Measurements from ENCODE around the gene MRPS12.

Gene MRPS12

DNA sequence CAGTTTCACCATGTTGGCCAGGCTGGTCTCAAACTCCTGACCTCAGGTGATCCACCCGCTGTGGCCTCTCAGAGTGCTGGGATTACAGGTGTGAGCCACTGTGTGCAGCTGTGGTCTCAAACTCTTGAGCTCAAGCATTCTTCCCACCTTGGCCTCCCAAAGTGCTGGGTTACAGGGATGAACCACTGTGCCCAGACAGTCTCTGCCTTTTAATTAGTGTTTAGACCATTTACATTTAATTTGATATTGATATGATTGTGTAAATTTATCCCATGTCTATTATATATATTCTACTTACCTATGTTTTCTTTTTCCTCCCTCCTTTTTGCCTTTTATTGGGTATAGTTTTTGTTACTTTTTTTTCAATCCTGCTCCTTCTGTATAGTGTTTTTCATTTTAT is 29.1 kb upstream of the MRPS12 start:
- H3K27ac ChIP-seq (ENCODE audit: poor library complexity, severe bottlenecking), result no peak overlapping the region
- H3K4me3 ChIP-seq (ENCODE audit: severe bottlenecking), result no peak overlapping the region
- no peak for DNase-seq (ENCODE audit: low spot score)
- TF ChIP-seq, protein P1, sequence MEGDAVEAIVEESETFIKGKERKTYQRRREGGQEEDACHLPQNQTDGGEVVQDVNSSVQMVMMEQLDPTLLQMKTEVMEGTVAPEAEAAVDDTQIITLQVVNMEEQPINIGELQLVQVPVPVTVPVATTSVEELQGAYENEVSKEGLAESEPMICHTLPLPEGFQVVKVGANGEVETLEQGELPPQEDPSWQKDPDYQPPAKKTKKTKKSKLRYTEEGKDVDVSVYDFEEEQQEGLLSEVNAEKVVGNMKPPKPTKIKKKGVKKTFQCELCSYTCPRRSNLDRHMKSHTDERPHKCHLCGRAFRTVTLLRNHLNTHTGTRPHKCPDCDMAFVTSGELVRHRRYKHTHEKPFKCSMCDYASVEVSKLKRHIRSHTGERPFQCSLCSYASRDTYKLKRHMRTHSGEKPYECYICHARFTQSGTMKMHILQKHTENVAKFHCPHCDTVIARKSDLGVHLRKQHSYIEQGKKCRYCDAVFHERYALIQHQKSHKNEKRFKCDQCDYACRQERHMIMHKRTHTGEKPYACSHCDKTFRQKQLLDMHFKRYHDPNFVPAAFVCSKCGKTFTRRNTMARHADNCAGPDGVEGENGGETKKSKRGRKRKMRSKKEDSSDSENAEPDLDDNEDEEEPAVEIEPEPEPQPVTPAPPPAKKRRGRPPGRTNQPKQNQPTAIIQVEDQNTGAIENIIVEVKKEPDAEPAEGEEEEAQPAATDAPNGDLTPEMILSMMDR (IDR thresholded peaks at IDR 0.05; ENCODE audit: poor library complexity, severe bottlenecking), result no peak
- H3K27me3 ChIP-seq (ENCODE audit: insufficient read depth, poor library complexity, severe bottlenecking), result no peaks in the 10 kb centered on the region
- H3K9me3 ChIP-seq (ENCODE audit: severe bottlenecking), result no peaks in the 10 kb centered on the region
- no peaks in the 10 kb centered on the region for H3K4me1 ChIP-seq (ENCODE audit: insufficient read depth, poor library complexity, severe bottlenecking)
- H3K36me3 ChIP-seq (ENCODE audit: low read depth), result no peaks in the 10 kb centered on the region; the same call in 1 of the 2 replicates
- no peak for ATAC-seq (ENCODE audit: low read depth)

DNA sequence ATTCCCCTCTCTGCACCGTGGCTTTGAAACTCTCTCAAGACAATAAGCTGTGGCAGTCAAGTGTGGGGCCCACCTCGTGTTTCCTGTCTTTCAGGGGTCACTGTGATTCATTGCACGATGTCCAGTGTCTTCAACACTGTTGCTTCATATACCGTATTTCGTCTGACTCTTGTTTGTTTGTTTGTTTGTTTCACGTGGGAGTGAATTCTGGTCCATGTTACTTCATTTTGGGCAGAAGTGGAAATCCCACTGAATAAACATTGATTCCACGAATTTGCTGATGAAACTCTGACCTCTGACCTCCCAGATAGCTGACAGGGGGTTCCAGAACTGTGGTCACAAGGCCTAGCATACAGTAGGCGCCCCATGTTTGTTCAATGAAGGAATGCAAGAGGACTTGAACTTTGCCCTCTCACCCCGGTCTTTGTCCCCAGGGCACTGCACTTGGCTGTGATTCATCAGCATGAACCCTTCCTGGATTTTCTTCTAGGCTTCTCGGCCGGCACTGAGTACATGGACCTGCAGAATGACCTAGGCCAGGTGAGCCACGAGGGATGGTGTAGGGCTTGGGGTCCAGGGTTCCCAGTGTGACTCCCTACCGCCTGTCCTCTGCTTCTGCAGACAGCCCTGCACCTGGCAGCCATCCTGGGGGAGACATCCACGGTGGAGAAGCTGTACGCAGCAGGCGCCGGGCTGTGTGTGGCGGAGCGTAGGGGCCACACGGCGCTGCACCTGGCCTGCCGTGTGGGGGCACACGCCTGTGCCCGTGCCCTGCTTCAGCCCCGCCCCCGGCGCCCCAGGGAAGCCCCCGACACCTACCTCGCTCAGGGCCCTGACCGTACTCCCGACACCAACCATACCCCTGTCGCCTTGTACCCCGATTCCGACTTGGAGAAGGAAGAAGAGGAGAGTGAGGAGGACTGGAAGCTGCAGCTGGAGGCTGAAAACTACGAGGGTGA is 25.9 kb upstream of the MRPS12 start:
- ATAC-seq (ENCODE audit: low read depth), result no peak
- Histone ChIP-seq H3K9me3 (ENCODE audit: severe bottlenecking) (no peaks in the 10 kb centered on the region), H3K27me3 (ENCODE audit: insufficient read depth, poor library complexity, severe bottlenecking) (no peaks in the 10 kb centered on the region), H3K27ac (ENCODE audit: poor library complexity, severe bottlenecking) (no peak overlapping the region), H3K4me1 (ENCODE audit: insufficient read depth, poor library complexity, severe bottlenecking) (no peaks in the 10 kb centered on the region), H3K4me3 (ENCODE audit: severe bottlenecking) (no peak overlapping the region), H3K36me3 (ENCODE audit: low read depth) (no peaks in the 10 kb centered on the region; the same call in 1 of the 2 replicates)
- TF ChIP-seq, protein P1 (IDR thresholded peaks at IDR 0.05; ENCODE audit: poor library complexity, severe bottlenecking), result no peak
- DNase-seq (ENCODE audit: low spot score), result no peak

DNA sequence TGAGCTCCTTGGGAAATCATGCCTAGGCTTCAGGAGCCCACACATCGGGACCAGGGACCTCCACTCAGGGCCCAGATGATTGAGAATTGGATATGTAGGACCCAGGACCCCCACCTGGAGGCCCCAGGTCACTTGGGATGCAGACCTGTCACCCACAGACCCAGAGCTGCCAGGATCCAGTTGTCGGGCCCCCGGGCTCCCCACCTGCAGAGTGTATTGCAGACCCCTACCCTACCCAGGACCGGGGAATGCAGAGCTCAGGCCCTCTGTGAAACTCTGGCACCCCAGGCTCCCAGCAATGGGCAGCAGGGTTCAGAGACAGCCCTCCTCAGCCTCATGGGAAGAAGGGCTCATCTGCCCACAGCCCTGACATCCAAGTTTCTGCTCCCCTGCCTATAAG is 25.1 kb upstream of the MRPS12 start:
- Histone ChIP-seq H3K27ac (ENCODE audit: poor library complexity, severe bottlenecking) (no peak overlapping the region), H3K27me3 (ENCODE audit: insufficient read depth, poor library complexity, severe bottlenecking) (no peaks in the 10 kb centered on the region), H3K4me3 (ENCODE audit: severe bottlenecking) (no peak overlapping the region), H3K9me3 (ENCODE audit: severe bottlenecking) (no peaks in the 10 kb centered on the region), H3K36me3 (ENCODE audit: low read depth) (no peaks in the 10 kb centered on the region; the same call in 1 of the 2 replicates), H3K4me1 (ENCODE audit: insufficient read depth, poor library complexity, severe bottlenecking) (no peaks in the 10 kb centered on the region)
- no peak for DNase-seq (ENCODE audit: low spot score)
- TF ChIP-seq, protein P1 (IDR thresholded peaks at IDR 0.05; ENCODE audit: poor library complexity, severe bottlenecking), result no peak
- no peak for ATAC-seq (ENCODE audit: low read depth)

DNA sequence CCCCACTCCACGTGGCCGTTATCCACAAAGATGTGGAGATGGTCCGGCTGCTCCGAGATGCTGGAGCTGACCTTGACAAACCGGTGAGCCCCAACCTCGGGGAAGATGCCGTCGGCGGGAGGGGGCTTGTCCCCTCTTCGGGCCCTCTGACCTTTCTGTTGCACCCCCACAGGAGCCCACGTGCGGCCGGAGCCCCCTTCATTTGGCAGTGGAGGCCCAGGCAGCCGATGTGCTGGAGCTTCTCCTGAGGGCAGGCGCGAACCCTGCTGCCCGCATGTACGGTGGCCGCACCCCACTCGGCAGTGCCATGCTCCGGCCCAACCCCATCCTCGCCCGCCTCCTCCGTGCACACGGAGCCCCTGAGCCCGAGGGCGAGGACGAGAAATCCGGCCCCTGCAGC is 23.5 kb upstream of the MRPS12 start:
- H3K9me3 ChIP-seq (ENCODE audit: severe bottlenecking), result no peaks in the 10 kb centered on the region
- DNase-seq (ENCODE audit: low spot score), result no peak
- TF ChIP-seq, protein P1 (IDR thresholded peaks at IDR 0.05; ENCODE audit: poor library complexity, severe bottlenecking), result no peak
- no peak overlapping the region for H3K4me3 ChIP-seq (ENCODE audit: severe bottlenecking)
- H3K36me3 ChIP-seq (ENCODE audit: low read depth), result no peaks in the 10 kb centered on the region; the same call in 1 of the 2 replicates
- H3K4me1 ChIP-seq (ENCODE audit: insufficient read depth, poor library complexity, severe bottlenecking), result no peaks in the 10 kb centered on the region
- no peak overlapping the region for H3K27ac ChIP-seq (ENCODE audit: poor library complexity, severe bottlenecking)
- no peak for ATAC-seq (ENCODE audit: low read depth)
- no peaks in the 10 kb centered on the region for H3K27me3 ChIP-seq (ENCODE audit: insufficient read depth, poor library complexity, severe bottlenecking)

DNA sequence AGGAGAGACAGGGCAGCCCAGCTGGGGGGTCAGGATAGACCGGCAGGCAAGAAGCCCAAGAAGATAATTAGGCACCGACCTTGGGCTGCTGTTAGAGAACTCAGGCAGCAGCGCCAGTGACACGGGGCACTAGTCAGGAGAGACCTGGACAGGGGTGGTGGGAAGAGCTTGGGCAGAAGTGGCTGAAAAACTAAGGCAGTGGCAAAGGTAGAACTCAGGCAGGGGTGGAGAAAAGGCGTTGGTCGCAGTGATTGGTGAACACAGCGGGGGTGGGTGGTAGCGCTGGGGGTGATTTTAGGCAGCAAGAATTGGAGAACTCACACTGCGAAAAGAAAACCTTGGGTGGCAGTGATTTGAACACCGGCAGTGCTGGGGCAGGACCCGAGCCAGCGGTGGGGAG is 23.1 kb upstream of the MRPS12 start:
- Histone ChIP-seq H3K9me3 (ENCODE audit: severe bottlenecking) (no peaks in the 10 kb centered on the region), H3K27ac (ENCODE audit: poor library complexity, severe bottlenecking) (no peak overlapping the region), H3K4me1 (ENCODE audit: insufficient read depth, poor library complexity, severe bottlenecking) (no peaks in the 10 kb centered on the region), H3K4me3 (ENCODE audit: severe bottlenecking) (no peak overlapping the region), H3K36me3 (ENCODE audit: low read depth) (no peaks in the 10 kb centered on the region; the same call in 1 of the 2 replicates), H3K27me3 (ENCODE audit: insufficient read depth, poor library complexity, severe bottlenecking) (no peaks in the 10 kb centered on the region)
- ATAC-seq (ENCODE audit: low read depth) (no peak), DNase-seq (ENCODE audit: low spot score) (no peak)
- TF ChIP-seq, protein P1 (IDR thresholded peaks at IDR 0.05; ENCODE audit: poor library complexity, severe bottlenecking), result no peak
